OCI-LY1 (cell line): Measurements from ENCODE around the gene CIAPIN1.

ENCODE experiments used
- H2AFZ ChIP-seq: fragments of 200-600 bp; sonication (generic), shearing (Covaris generic); 2 replicates; pipeline ENCODE4 v1.6.0; 2014; ENCODE audit warnings: antibody characterized with exemption, mild to moderate bottlenecking, low read length
- H3F3A ChIP-seq: fragments of 200-600 bp; sonication (generic), shearing (Covaris generic); 2 replicates; pipeline ENCODE4 v1.6.0; 2014; ENCODE audit warnings: mild to moderate bottlenecking, antibody characterized with exemption, low read length, moderate library complexity; ENCODE audit not compliant: insufficient read depth
- H3K27ac ChIP-seq: fragments of 200-600 bp; sonication (generic); 2 replicates; pipeline ENCODE4 v1.5.1; 2014; ENCODE audit warnings: low read length, mixed run types, mild to moderate bottlenecking, low read depth; ENCODE audit not compliant: poor library complexity, severe bottlenecking
- H3K27me3 ChIP-seq: fragments of 200-600 bp; sonication (generic); 2 replicates; pipeline ENCODE4 v1.6.0; 2014; ENCODE audit warnings: antibody characterized with exemption, mild to moderate bottlenecking, low read length, moderate library complexity; ENCODE audit not compliant: insufficient read depth
- H3K36me3 ChIP-seq: fragments of 200-600 bp; sonication (generic); 2 replicates; pipeline ENCODE4 v1.6.1; 2014; ENCODE audit warnings: mild to moderate bottlenecking, antibody characterized with exemption, low read length, moderate library complexity, mixed read lengths; ENCODE audit not compliant: insufficient read depth
- H3K4me1 ChIP-seq: fragments of 200-600 bp; sonication (generic); 2 replicates; pipeline ENCODE4 v1.5.1; 2014; ENCODE audit warnings: mild to moderate bottlenecking, low read length, moderate library complexity; ENCODE audit not compliant: insufficient read depth, severe bottlenecking
- H3K4me2 ChIP-seq: fragments of 200-600 bp; sonication (generic), shearing (Covaris generic); 2 replicates; pipeline ENCODE4 v1.6.1; 2014; ENCODE audit warnings: low read length
- H3K4me3 ChIP-seq: fragments of 200-600 bp; sonication (generic); 2 replicates; pipeline ENCODE4 v1.5.1; 2014; ENCODE audit warnings: low read length, low read depth, mild to moderate bottlenecking, mixed read lengths; ENCODE audit not compliant: poor library complexity, severe bottlenecking
- H3K79me2 ChIP-seq: fragments of 200-600 bp; shearing (Covaris generic); 2 replicates; pipeline ENCODE4 v1.6.1; 2016; ENCODE audit warnings: mixed run types, low read length, mixed read lengths; ENCODE audit not compliant: insufficient read depth
- H3K9ac ChIP-seq: fragments of 200-600 bp; sonication (generic), shearing (Covaris generic); 2 replicates; pipeline ENCODE4 v1.6.1; 2014; ENCODE audit warnings: mild to moderate bottlenecking, low read length, mixed read lengths
- H3K9me2 ChIP-seq: fragments of 200-600 bp; sonication (generic), shearing (Covaris generic); 2 replicates; pipeline ENCODE4 v1.6.1; 2014; ENCODE audit warnings: low read depth, mild to moderate bottlenecking, low read length, mixed read lengths
- H3K9me3 ChIP-seq: fragments of 200-600 bp; shearing (Covaris generic); 2 replicates; pipeline ENCODE4 v1.6.1; 2014; ENCODE audit warnings: low read length, mixed read lengths
- H4K20me1 ChIP-seq: fragments of 200-600 bp; sonication (generic), shearing (Covaris generic); 2 replicates; pipeline ENCODE4 v1.6.0; 2016; ENCODE audit warnings: mild to moderate bottlenecking, low read length; ENCODE audit not compliant: insufficient read depth
- CTCF ChIP-seq: fragments of 200-600 bp; sonication (generic), shearing (Covaris generic); IDR thresholded peaks from 2 replicates; pipeline ENCODE4 v1.5.1; 2017; ENCODE audit warnings: mild to moderate bottlenecking, antibody characterized with exemption, low read length, moderate library complexity, mixed read lengths
- EZH2 ChIP-seq: fragments of 200-600 bp; sonication (generic), shearing (Covaris generic); IDR thresholded peaks from 2 replicates; pipeline ENCODE4 v1.8.0; 2017; ENCODE audit warnings: borderline replicate concordance, mixed run types, mild to moderate bottlenecking, antibody characterized with exemption, low read length, moderate library complexity, mixed read lengths

The CIAPIN1 gene

GRCh38 chr16:57452021-57452420, 4.8 kb upstream of the CIAPIN1 start:
- Histone ChIP-seq H2AFZ (no peak overlapping the region), H3K79me2 (no peaks in the 10 kb centered on the region), H3K27me3 (no peaks in the 10 kb centered on the region), H3K4me3 (no peak overlapping the region), H3F3A (no peaks in the 10 kb centered on the region), H3K9ac (no peak overlapping the region), H3K4me1 (peaks cover 15% of the 10 kb centered on the region), H3K27ac (no peak overlapping the region), H3K4me2 (no peak overlapping the region), H3K9me3 (no peaks in the 10 kb centered on the region), H4K20me1 (no peaks in the 10 kb centered on the region), H3K36me3 (peaks cover 58% of the 10 kb centered on the region), H3K9me2 (no peaks in the 10 kb centered on the region)
- no peak for TF ChIP-seq CTCF
- TF ChIP-seq EZH2: no peak

- Histone ChIP-seq H4K20me1 (no peaks in the 10 kb centered on the region), H3K79me2 (peaks cover 36% of the 10 kb centered on the region), H3K36me3 (peaks cover 20% of the 10 kb centered on the region), H3K4me2 (peak overlapping the region; percentile 93), H3K9me2 (no peaks in the 10 kb centered on the region), H2AFZ (no peak overlapping the region), H3K4me1 (peaks cover 23% of the 10 kb centered on the region), H3K27ac (peak overlapping the region; percentile 28), H3K9me3 (0 out of 2 replicates have a peak, but pooled peaks cover under 1% of the 10 kb centered on the region), H3K4me3 (peak overlapping the region; percentile 90), H3K9ac (peak overlapping the region; percentile 97), H3F3A (no peaks in the 10 kb centered on the region), H3K27me3 (no peaks in the 10 kb centered on the region)
- TF ChIP-seq CTCF: no peak
- no peak for TF ChIP-seq EZH2
Observed at GRCh38 chr16:57446531-57447185, 527 bp downstream of the CIAPIN1 start.

GRCh38 chr16:57445510-57445909, 1.7 kb downstream of the CIAPIN1 start:
- H3K36me3 ChIP-seq: peaks cover 21% of the 10 kb centered on the region
- H3K4me1 ChIP-seq: peaks cover 23% of the 10 kb centered on the region
- H3K9me3 ChIP-seq: 0 out of 2 replicates have a peak, but pooled peaks cover 8% of the 10 kb centered on the region
- no peak overlapping the region for H3K4me2 ChIP-seq
- H2AFZ ChIP-seq: no peak overlapping the region
- H3K9ac ChIP-seq: no peak overlapping the region
- H4K20me1 ChIP-seq: no peaks in the 10 kb centered on the region
- TF ChIP-seq EZH2: no peak
- no peak for TF ChIP-seq CTCF
- H3K27me3 ChIP-seq: no peaks in the 10 kb centered on the region
- H3F3A ChIP-seq: no peaks in the 10 kb centered on the region
- no peak overlapping the region for H3K4me3 ChIP-seq
- no peaks in the 10 kb centered on the region for H3K9me2 ChIP-seq
- H3K27ac ChIP-seq: no peak overlapping the region
- peaks cover 43% of the 10 kb centered on the region for H3K79me2 ChIP-seq
